Endothelial cell (in vitro differentiated cells): Measurements from ENCODE around the gene MACROD2. TPM values are rescaled to one million over a fixed set of nuclear protein-coding genes. Genes with fewer than 3 reads are reported as not detected.

ENCODE experiments used
- DNase-seq: peaks from one replicate; pipeline ENCODE4 v3.0.0; 2021; ENCODE audit warnings: low spot score
- H3K27ac Mint-ChIP-seq: one replicate; pipeline ENCODE4 v1.8.0; 2021; ENCODE audit warnings: mixed read lengths, inconsistent platforms; ENCODE audit not compliant: unreplicated experiment
- H3K27me3 Mint-ChIP-seq: one replicate; pipeline ENCODE4 v1.8.0; 2021; ENCODE audit warnings: mild to moderate bottlenecking, moderate library complexity, mixed read lengths, inconsistent platforms; ENCODE audit not compliant: unreplicated experiment
- H3K36me3 Mint-ChIP-seq: one replicate; pipeline ENCODE4 v1.8.0; 2021; ENCODE audit warnings: mild to moderate bottlenecking, low read depth, mixed read lengths, inconsistent platforms; ENCODE audit not compliant: unreplicated experiment
- H3K4me1 Mint-ChIP-seq: one replicate; pipeline ENCODE4 v1.8.0; 2021; ENCODE audit warnings: mild to moderate bottlenecking, mixed read lengths, inconsistent platforms; ENCODE audit not compliant: unreplicated experiment
- H3K4me3 Mint-ChIP-seq: one replicate; pipeline ENCODE4 v1.8.0; 2021; ENCODE audit warnings: mild to moderate bottlenecking, mixed read lengths, inconsistent platforms; ENCODE audit not compliant: unreplicated experiment
- H3K9me3 Mint-ChIP-seq: one replicate; pipeline ENCODE4 v1.8.0; 2021; ENCODE audit warnings: mixed read lengths, inconsistent platforms; ENCODE audit not compliant: unreplicated experiment
- CTCF ChIP-seq: fragments of 200-600 bp; sonication (generic); IDR thresholded peaks from one replicate; pipeline ENCODE4 v1.5.0; 2021; ENCODE audit warnings: antibody characterized with exemption; ENCODE audit not compliant: unreplicated experiment
- total RNA-seq: library from RNA; stranded (reverse); fragmentation: NEBNext Ultra II Directional; extraction: Animal tissue kit (Norgen Biotek cat#: 25700); gene quantifications from one replicate; pipeline ENCODE4 v1.2.1, GENCODE V29; 2021; ENCODE audit not compliant: unreplicated experiment

The MACROD2 gene
- total RNA-seq, 1 donor from 2014 or later = 6.4 TPM

- no peak for TF ChIP-seq CTCF
- H3K36me3 Mint-ChIP-seq = no peaks in the 10 kb centered on the region
- no peak for DNase-seq
- no peak overlapping the region for H3K4me3 Mint-ChIP-seq
- H3K4me1 Mint-ChIP-seq = no peaks in the 10 kb centered on the region
- no peaks in the 10 kb centered on the region for H3K27me3 Mint-ChIP-seq
- no peak overlapping the region for H3K27ac Mint-ChIP-seq
- H3K9me3 Mint-ChIP-seq = no peaks in the 10 kb centered on the region
These were observed 745.1 kb downstream of the MACROD2 start for GRCh38 chr20:14740380-14740779.

- no peaks in the 10 kb centered on the region for H3K9me3 Mint-ChIP-seq
- no peaks in the 10 kb centered on the region for H3K27me3 Mint-ChIP-seq
- H3K4me3 Mint-ChIP-seq = no peak overlapping the region
- DNase-seq = no peak
- no peak overlapping the region for H3K27ac Mint-ChIP-seq
- no peaks in the 10 kb centered on the region for H3K4me1 Mint-ChIP-seq
- no peak for TF ChIP-seq CTCF
- H3K36me3 Mint-ChIP-seq = no peaks in the 10 kb centered on the region
These were observed 746.3 kb downstream of the MACROD2 start for GRCh38 chr20:14741616-14742015.

- no peaks in the 10 kb centered on the region for H3K27me3 Mint-ChIP-seq
- H3K27ac Mint-ChIP-seq = no peak overlapping the region
- DNase-seq = no peak
- no peaks in the 10 kb centered on the region for H3K36me3 Mint-ChIP-seq
- H3K4me1 Mint-ChIP-seq = no peaks in the 10 kb centered on the region
- TF ChIP-seq CTCF = no peak
- no peaks in the 10 kb centered on the region for H3K9me3 Mint-ChIP-seq
- no peak overlapping the region for H3K4me3 Mint-ChIP-seq
These were observed 749.4 kb downstream of the MACROD2 start for GRCh38 chr20:14744723-14745122.

- no peak for TF ChIP-seq CTCF
- no peaks in the 10 kb centered on the region for H3K36me3 Mint-ChIP-seq
These were observed 750.5 kb downstream of the MACROD2 start for GRCh38 chr20:14745830-14746229.

GRCh38 chr20:14751191-14751590 lies 755.9 kb downstream of the MACROD2 start:
- DNase-seq = no peak
- TF ChIP-seq CTCF = no peak
- no peaks in the 10 kb centered on the region for H3K36me3 Mint-ChIP-seq
- H3K27ac Mint-ChIP-seq = no peak overlapping the region
- H3K4me3 Mint-ChIP-seq = no peak overlapping the region
- H3K9me3 Mint-ChIP-seq = no peaks in the 10 kb centered on the region
- no peaks in the 10 kb centered on the region for H3K27me3 Mint-ChIP-seq
- peaks cover 13% of the 10 kb centered on the region for H3K4me1 Mint-ChIP-seq

More at GRCh38 chr20:14745830-14746229, 750.5 kb downstream of the MACROD2 start:
- H3K27ac Mint-ChIP-seq = no peak overlapping the region
- no peak overlapping the region for H3K4me3 Mint-ChIP-seq
- no peaks in the 10 kb centered on the region for H3K9me3 Mint-ChIP-seq
- DNase-seq = no peak
- H3K4me1 Mint-ChIP-seq = no peaks in the 10 kb centered on the region
- no peaks in the 10 kb centered on the region for H3K27me3 Mint-ChIP-seq
